Measurements from ENCODE around the gene ANAPC10. TPM values are rescaled to one million over a fixed set of nuclear protein-coding genes. Genes with fewer than 3 reads are reported as not detected.

Gene ANAPC10
- total and polyA plus RNA-seq, 8 donors, result 16.0 to 31.6 (median 27.5) TPM

- peak overlapping the region; percentile 92 to 95 for H3K27ac ChIP-seq
- H3K36me3 ChIP-seq, result peaks cover 0 to 22% of the 10 kb centered on the region in 2 donors
- peak; percentile 65 for ATAC-seq
- DNase-seq, result peak in 1 of 4 donors; percentile 53
- peaks cover 0 to 6% of the 10 kb centered on the region in 2 donors for H3K9me3 ChIP-seq
- intact Hi-C loops (cut with DNase I), result no loop called here
- no peaks in the 10 kb centered on the region for H3K27me3 ChIP-seq
- H3K4me3 ChIP-seq, result peak overlapping the region; percentile 83 to 88
- peaks cover 18 to 50% of the 10 kb centered on the region in 2 donors for H3K4me1 ChIP-seq
- TF ChIP-seq, protein P1, sequence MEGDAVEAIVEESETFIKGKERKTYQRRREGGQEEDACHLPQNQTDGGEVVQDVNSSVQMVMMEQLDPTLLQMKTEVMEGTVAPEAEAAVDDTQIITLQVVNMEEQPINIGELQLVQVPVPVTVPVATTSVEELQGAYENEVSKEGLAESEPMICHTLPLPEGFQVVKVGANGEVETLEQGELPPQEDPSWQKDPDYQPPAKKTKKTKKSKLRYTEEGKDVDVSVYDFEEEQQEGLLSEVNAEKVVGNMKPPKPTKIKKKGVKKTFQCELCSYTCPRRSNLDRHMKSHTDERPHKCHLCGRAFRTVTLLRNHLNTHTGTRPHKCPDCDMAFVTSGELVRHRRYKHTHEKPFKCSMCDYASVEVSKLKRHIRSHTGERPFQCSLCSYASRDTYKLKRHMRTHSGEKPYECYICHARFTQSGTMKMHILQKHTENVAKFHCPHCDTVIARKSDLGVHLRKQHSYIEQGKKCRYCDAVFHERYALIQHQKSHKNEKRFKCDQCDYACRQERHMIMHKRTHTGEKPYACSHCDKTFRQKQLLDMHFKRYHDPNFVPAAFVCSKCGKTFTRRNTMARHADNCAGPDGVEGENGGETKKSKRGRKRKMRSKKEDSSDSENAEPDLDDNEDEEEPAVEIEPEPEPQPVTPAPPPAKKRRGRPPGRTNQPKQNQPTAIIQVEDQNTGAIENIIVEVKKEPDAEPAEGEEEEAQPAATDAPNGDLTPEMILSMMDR (IDR thresholded peaks at IDR 0.05), result no peak
These were observed 660 bp upstream of the ANAPC10 start for GRCh38 chr4:145098675-145099037.

- DNase-seq (no peak), ATAC-seq (no peak)
- intact Hi-C loops (cut with DNase I), result no loop called here
- Histone ChIP-seq H3K9me3 (peaks cover 0 to 9% of the 10 kb centered on the region in 2 donors), H3K4me3 (peak overlapping the region; percentile 83 to 88), H3K27me3 (no peaks in the 10 kb centered on the region), H3K4me1 (peaks cover 18 to 38% of the 10 kb centered on the region in 2 donors), H3K36me3 (peaks cover 0 to 35% of the 10 kb centered on the region in 2 donors), H3K27ac (peak overlapping the region; percentile 92 to 95)
- TF ChIP-seq, protein P1 (IDR thresholded peaks at IDR 0.05), result no peak
These were observed 620 bp downstream of the ANAPC10 start for GRCh38 chr4:145097331-145097820.

DNA sequence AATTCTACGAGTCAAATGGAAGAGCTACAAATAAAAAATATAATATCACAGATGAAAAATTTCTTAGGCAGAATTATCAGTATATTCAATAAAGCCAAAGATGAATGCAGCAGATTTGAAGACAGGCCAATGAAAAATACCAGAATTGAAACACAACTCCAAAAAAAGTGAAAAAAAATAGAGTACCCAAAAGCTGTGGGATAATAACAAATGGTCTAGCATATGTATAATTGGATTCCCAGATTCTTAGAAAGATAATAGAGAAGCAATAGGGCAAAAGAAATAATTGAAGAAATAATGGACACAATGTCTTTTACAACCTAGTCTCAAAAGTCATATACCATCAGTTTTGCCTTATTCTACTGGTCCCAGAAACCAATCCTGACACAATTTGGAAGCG lies 4.4 kb downstream of the ANAPC10 start:
- peaks cover 6 to 63% of the 10 kb centered on the region in 2 donors for H3K36me3 ChIP-seq
- intact Hi-C loops (cut with DNase I), result no loop called here
- peaks cover 0 to 9% of the 10 kb centered on the region in 2 donors for H3K9me3 ChIP-seq
- ATAC-seq (no peak), DNase-seq (no peak)
- no peaks in the 10 kb centered on the region for H3K27me3 ChIP-seq
- H3K27ac ChIP-seq, result no peak overlapping the region
- peaks cover 5 to 10% of the 10 kb centered on the region in 2 donors for H3K4me1 ChIP-seq
- TF ChIP-seq, protein P1 (IDR thresholded peaks at IDR 0.05), result no peak
- no peak overlapping the region for H3K4me3 ChIP-seq

- Histone ChIP-seq H3K4me3 (no peak overlapping the region), H3K27me3 (no peaks in the 10 kb centered on the region), H3K9me3 (peaks cover 0 to 9% of the 10 kb centered on the region in 2 donors), H3K36me3 (peaks cover 6 to 82% of the 10 kb centered on the region in 2 donors), H3K4me1 (peaks cover 0 to 9% of the 10 kb centered on the region in 2 donors), H3K27ac (peak overlapping the region in 1 of 2 donors; percentile 60)
- no peak for ATAC-seq
- intact Hi-C loops (cut with DNase I), result no loop called here
- TF ChIP-seq, protein P1 (IDR thresholded peaks at IDR 0.05), result no peak
- no peak for DNase-seq
These were observed 7.6 kb downstream of the ANAPC10 start for GRCh38 chr4:145090380-145090779.

DNA sequence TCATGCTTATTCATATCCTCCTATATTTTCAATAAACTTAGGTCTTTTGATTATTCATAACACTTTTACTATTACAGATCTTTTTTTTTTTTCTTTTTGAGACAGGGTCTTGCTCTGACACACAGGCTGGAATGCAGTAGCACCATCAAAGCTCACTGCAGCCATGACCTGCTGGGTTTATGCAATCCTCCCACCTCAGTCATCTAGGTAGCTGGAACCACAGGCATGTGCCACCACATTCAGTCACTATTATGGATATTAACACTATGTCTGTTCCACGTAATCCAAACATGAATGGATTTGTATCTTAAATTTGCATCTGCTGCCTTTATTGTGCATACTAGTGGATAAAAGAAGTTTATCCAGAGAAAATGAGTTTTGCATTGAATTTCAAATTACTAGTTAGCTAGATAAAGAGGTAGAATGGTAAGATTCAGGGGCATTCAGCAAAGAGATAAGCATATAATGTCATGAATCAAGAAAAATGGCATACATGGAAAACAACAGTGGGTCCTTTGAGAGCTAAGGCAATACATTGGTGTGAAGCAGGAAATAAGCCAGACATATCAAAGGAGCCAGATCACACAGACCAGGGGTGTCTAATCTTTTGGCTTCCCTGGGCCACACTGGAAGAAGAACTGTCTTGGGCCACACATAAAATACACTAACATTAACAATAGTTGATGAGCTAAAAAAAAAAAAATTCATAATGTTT lies 13.9 kb downstream of the ANAPC10 start:
- Histone ChIP-seq H3K36me3 (peaks cover 0 to 60% of the 10 kb centered on the region in 2 donors), H3K27me3 (no peaks in the 10 kb centered on the region), H3K4me1 (peaks cover 0 to 9% of the 10 kb centered on the region in 2 donors), H3K9me3 (no peaks in the 10 kb centered on the region), H3K4me3 (no peak overlapping the region), H3K27ac (no peak overlapping the region)
- DNase-seq (no peak), ATAC-seq (no peak)
- intact Hi-C loops (cut with DNase I), result no loop called here
- TF ChIP-seq, protein P1 (IDR thresholded peaks at IDR 0.05), result no peak
